NB4 (cell line): ENCODE data around the gene MYO10.

Source experiments
- DNase-seq: peaks from one replicate; pipeline ENCODE4 v3.0.0; 2010; ENCODE audit warnings: low read depth
- H3K4me3 ChIP-seq: one replicate; pipeline ENCODE4 v1.5.1; 2011; ENCODE audit warnings: mild to moderate bottlenecking, low read depth, low read length, moderate library complexity
- MYC ChIP-seq: IDR thresholded peaks from 2 replicates; pipeline ENCODE4 v1.6.1; 2011; ENCODE audit warnings: low read depth, low read length
- POLR2A ChIP-seq: IDR thresholded peaks from 2 replicates; pipeline ENCODE4 v1.6.1; 2011; ENCODE audit warnings: mild to moderate bottlenecking; ENCODE audit not compliant: insufficient read length; ENCODE audit errors: extremely low read depth
- TF ChIP-seq, protein P1 (sequence below): IDR thresholded peaks from 2 replicates; pipeline ENCODE4 v1.6.1; 2011; ENCODE audit warnings: low read depth, low read length
- TF ChIP-seq, protein P2 (sequence below): IDR thresholded peaks from one replicate; pipeline ENCODE4 v1.5.1; 2012; ENCODE audit warnings: low read depth, low read length

MYO10 gene

GRCh38 chr5:16933337-16933736, 2.8 kb downstream of the MYO10 start:
- H3K4me3 ChIP-seq, result no peak overlapping the region
- no peak for DNase-seq
- TF ChIP-seq MYC (no peak), POLR2A (no peak)
- TF ChIP-seq, protein P1, sequence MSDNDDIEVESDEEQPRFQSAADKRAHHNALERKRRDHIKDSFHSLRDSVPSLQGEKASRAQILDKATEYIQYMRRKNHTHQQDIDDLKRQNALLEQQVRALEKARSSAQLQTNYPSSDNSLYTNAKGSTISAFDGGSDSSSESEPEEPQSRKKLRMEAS, result no peak
- TF ChIP-seq, protein P2, sequence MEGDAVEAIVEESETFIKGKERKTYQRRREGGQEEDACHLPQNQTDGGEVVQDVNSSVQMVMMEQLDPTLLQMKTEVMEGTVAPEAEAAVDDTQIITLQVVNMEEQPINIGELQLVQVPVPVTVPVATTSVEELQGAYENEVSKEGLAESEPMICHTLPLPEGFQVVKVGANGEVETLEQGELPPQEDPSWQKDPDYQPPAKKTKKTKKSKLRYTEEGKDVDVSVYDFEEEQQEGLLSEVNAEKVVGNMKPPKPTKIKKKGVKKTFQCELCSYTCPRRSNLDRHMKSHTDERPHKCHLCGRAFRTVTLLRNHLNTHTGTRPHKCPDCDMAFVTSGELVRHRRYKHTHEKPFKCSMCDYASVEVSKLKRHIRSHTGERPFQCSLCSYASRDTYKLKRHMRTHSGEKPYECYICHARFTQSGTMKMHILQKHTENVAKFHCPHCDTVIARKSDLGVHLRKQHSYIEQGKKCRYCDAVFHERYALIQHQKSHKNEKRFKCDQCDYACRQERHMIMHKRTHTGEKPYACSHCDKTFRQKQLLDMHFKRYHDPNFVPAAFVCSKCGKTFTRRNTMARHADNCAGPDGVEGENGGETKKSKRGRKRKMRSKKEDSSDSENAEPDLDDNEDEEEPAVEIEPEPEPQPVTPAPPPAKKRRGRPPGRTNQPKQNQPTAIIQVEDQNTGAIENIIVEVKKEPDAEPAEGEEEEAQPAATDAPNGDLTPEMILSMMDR, result no peak

GRCh38 chr5:16932401-16932800, 3.7 kb downstream of the MYO10 start:
- TF ChIP-seq POLR2A, result no peak
- TF ChIP-seq, protein P1, result no peak
- TF ChIP-seq, protein P2, result no peak
- no peak overlapping the region for H3K4me3 ChIP-seq
- no peak for DNase-seq

GRCh38 chr5:16931334-16932110, 4.6 kb downstream of the MYO10 start:
- H3K4me3 ChIP-seq, result no peak overlapping the region
- DNase-seq, result no peak
- TF ChIP-seq, protein P2, result no peak
- TF ChIP-seq POLR2A, result no peak
- no peak for TF ChIP-seq MYC
- TF ChIP-seq, protein P1, result no peak

GRCh38 chr5:16930496-16930895, 5.6 kb downstream of the MYO10 start:
- DNase-seq, result no peak
- H3K4me3 ChIP-seq, result no peak overlapping the region
- TF ChIP-seq, protein P2, result no peak
- no peak for TF ChIP-seq MYC
- TF ChIP-seq POLR2A, result no peak
- TF ChIP-seq, protein P1, result no peak

DNA sequence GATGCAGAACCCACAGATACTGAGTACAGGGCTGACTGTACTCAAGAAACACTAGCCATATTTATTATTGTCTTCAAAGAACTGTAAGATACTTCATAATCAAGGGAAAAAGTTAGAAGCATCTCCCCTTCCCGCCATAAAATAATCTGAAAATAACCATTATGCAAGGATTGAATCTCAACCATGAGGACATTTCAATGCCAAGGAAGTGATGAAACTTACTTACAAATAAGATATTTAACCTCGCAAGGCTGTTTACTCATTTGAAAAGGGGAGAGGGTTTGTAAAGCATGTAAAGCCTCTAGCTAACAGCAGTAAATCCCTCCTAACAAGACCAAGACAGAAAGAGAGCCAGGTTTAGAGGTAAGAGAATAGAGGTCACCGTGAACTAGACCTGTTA, 6.3 kb downstream of the MYO10 start:
- DNase-seq, result no peak
- TF ChIP-seq MYC (no peak), POLR2A (no peak)
- TF ChIP-seq, protein P1, result no peak
- TF ChIP-seq, protein P2, result no peak

DNA sequence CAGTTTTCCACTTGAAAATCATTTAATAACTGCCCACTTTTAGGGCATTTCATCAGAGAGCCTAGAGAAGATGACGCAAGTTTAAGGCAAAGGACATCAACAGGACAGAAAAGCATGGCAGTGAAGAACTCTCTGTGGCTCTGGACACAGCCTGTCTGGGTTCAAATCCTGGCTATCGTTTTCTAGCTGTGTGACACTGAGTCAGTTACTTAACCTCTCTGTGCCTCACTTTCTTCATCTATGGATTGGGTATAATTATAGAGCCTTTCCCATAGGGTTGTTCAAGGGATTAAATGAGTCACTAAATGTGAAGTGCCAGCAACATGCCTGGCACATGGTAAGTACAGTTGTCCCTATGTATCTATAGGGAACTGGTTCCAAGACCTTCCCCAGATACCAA, 6.7 kb downstream of the MYO10 start:
- no peak overlapping the region for H3K4me3 ChIP-seq
- DNase-seq, result no peak
- TF ChIP-seq, protein P2, result no peak
- TF ChIP-seq, protein P1, result no peak
- TF ChIP-seq MYC (no peak), POLR2A (no peak)

More for the DNA sequence above, 6.3 kb downstream of the MYO10 start:
- H3K4me3 ChIP-seq, result no peak overlapping the region
